Measurements from ENCODE around the gene PLEKHB1. TPM values are rescaled to one million over a fixed set of nuclear protein-coding genes. Genes with fewer than 3 reads are reported as not detected.

Gene PLEKHB1
- total and polyA plus RNA-seq, 4 donors = 52.4 to 137 (median 93.1) TPM

Other genes starting within 250 kb of the PLEKHB1 start
- gene FAM168A, start 48.5 kb upstream of the PLEKHB1 start, total RNA-seq = 10 to 100 TPM; 57.5 to 80.8 TPM
- 100 to 1,000 TPM; 125 to 154 TPM for gene FAM168A, start 48.5 kb upstream of the PLEKHB1 start, polyA plus RNA-seq (ENCODE audit: insufficient read length in 2 of 2)
- gene RAB6A, start 114.5 kb downstream of the PLEKHB1 start, total RNA-seq = 100 to 1,000 TPM; 129 to 219 TPM
- 100 to 1,000 TPM; 185 to 263 TPM for gene RAB6A, start 114.5 kb downstream of the PLEKHB1 start, polyA plus RNA-seq (ENCODE audit: insufficient read length in 2 of 2)
- gene MRPL48, start 141.3 kb downstream of the PLEKHB1 start, total RNA-seq = 10 to 100 TPM; 37.5 to 58.5 TPM
- 10 to 100 TPM; 39.4 to 41.5 TPM for gene MRPL48, start 141.3 kb downstream of the PLEKHB1 start, polyA plus RNA-seq (ENCODE audit: insufficient read length in 2 of 2)
- 10 to 100 TPM; 28.1 to 71.5 TPM for gene COA4, start 230.3 kb downstream of the PLEKHB1 start, total RNA-seq
- gene COA4, start 230.3 kb downstream of the PLEKHB1 start, polyA plus RNA-seq (ENCODE audit: insufficient read length in 2 of 2) = 10 to 100 TPM; 53.7 to 58.6 TPM
- gene PAAF1, start 230.4 kb downstream of the PLEKHB1 start, total RNA-seq = 10 to 100 TPM; 24.2 to 25.4 TPM
- gene PAAF1, start 230.4 kb downstream of the PLEKHB1 start, polyA plus RNA-seq (ENCODE audit: insufficient read length in 2 of 2) = 10 to 100 TPM; 55.3 to 67.7 TPM